HG03039 (cell line): ENCODE results near the gene MYOM3.
"Not testable (repeated sequence)": the region's sequence is repeated elsewhere in the genome, so short reads cannot be mapped to it uniquely, and the experiment has no call there.

Experiments
- ATAC-seq: cut with Tn5 transposase; IDR thresholded peaks from one replicate; pipeline ENCODE4 v1.9.1; 2021; ENCODE audit warnings: mild to moderate bottlenecking, moderate library complexity; ENCODE audit not compliant: unreplicated experiment

MYOM3 gene

GRCh38 chr1:24043345-24044032 is 68.4 kb downstream of the MYOM3 start:
- no peak for ATAC-seq

DNA sequence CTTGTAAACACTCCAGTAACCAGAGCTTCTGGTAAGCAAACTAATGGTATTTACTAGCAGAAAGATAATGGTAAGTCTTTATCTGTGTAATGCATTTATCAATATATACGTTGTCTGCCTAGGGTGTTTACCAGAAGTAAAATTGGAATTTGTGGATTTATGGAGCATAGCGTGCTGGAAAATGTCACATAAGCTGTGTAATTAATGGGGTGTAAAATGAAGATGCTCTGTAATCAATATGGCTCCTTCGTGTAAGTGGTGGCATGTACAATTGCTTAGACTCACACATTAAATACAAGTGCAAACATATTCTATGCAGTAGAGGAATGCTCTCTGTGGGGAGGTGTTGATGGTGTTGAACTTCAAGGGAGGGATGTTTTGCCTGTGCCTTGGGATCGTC is 69.6 kb downstream of the MYOM3 start:
- ATAC-seq: no peak

- no peak for ATAC-seq
Measured at GRCh38 chr1:24036088-24036487, 75.8 kb downstream of the MYOM3 start.

DNA sequence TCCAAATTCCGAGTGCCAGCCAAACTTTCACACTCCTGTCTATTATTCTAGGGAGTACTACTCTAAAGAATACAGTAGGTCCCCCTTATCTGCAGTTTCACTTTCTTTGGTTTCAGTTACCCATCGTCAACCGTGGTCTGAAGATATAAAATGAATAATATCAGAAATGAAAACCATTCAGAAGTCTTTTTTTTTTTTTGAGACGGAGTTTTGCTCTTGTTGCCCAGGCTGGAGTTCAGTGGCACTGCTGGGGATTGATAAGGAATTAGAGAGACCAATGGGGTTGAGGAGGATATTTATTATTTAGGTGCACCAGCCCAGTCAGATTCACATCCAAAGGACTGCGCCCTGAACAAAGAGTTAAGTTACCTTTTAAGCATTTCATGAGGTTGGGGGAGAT is 79.0 kb downstream of the MYOM3 start:
- ATAC-seq: no peak

GRCh38 chr1:24030976-24031516 is 80.9 kb downstream of the MYOM3 start:
- ATAC-seq: not testable (repeated sequence)

GRCh38 chr1:24027838-24028468 is 84.0 kb downstream of the MYOM3 start:
- no peak for ATAC-seq

GRCh38 chr1:24022581-24023361 is 89.2 kb downstream of the MYOM3 start:
- ATAC-seq: no peak

DNA sequence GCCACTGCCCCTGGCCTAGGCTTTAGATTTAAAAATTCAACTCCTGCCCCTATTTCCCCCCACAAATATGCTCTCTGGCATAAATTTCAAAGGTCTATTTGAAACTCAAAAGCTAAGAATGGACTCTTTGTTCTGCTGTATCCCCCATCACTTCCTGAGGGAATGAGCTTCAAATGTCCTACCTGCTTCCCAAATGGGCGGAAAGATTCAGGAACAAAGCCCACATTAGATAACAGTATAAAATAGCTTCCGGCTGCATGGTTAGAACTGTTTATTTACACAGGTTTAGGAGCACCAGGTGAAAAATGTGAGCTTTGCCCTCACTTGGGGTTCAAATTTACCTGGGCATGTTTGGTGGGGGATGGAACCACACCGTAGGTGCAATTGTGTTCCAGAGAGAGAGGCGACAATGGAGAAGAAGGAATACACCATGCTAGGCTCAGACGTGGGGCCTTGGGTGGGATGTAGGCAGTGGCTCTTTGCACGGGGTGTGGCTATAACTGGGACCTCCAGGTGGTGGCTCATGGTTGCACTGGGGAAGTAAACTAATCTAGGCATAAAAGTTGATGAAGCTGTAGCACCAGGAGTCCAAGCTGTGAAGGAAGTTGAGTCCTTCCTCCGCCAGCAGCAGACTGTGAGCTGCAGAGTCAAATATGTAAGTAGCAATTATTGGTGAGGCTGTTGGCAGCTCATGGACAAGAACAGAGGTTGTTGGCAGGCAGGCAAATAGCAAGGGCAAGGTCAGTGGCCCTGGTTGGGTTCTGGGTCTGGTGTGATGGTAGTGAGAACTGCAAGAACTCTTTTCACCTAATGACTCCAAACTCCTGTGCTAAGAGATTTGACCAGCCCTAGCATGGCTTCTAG is 90.3 kb downstream of the MYOM3 start:
- no peak for ATAC-seq

DNA sequence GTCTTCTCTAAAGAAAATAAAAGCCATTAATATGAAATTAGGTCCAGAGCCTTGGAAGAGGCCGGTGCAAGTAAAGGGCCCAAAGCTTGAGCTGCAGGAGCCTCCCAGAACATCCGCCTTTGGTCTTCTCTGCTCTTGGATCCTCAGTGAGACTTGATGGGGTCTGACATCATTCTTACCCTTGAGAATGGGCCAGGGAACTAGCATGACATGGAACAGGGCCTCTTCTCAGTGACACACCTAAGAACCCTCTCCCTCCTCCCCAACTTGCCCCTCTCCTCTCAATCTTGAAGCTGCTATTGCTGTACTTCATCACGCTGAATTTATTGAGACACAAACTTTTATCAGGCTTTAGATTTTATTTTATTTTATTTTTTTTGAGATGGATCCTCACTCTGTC is 91.5 kb downstream of the MYOM3 start:
- no peak for ATAC-seq

DNA sequence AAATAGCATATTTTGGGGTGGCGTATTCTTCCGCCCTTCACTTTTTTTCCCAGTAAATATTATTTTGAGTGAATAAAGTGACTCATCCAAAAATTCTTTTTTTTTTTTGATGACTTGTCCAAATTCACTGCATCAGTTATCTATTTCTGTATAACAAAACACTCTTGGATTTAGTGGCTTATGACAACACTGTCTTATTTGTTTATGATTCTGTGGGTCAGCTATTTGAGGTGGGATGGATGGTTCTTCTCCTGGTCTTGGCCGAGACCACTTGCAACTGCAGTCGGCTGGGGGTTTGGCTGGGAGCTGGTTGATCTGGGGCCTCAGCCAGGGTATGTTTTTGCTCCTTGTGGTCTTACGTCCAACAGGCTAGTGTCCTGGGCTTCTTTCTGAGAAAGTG is 91.9 kb downstream of the MYOM3 start:
- ATAC-seq: no peak

DNA sequence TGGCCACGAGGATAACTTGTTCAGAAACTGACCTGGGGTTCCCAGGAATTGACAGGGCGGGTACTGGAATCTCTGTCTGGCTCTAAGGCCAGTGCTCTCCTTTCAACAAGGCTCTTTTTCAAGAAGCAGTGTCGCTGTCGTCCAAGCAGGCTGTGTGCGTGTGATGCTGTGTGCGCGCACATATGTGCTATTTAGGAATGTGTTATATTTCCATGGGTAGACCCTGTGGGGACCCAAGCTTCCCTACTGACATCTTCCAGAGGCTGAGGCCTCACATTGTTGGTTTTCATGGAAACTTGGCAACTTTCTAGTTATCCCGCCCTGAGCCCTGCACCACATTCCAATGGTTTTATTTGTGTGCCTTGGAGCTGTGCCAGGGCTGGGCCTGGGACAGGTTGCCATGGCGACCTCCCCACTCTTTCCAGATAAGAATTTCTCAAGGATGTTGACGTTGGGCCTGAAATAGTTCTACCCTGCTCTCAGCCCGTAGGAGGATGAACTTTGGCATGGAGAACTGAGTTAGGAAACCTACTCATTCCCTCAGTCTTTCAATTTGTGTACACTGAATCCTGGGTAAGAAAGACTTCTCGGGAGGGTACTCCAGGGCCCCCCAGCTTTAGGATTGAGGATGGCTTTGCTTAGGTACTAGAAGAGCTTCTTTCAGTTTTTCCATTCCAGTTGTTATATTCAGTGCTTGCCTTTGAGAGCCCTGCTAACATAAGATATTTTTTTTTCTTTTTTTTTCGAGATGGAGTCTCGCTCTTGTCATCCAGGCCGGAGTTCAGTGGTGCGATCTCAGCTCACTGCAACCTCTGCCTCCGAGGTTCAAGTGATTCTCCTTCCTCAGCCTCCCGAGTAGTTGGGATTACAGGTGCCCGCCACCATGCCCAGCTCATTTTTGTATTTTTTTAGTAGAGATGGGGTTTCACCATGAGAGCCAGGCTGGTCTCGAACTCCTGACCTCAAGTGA is 93.0 kb downstream of the MYOM3 start:
- ATAC-seq: no peak

DNA sequence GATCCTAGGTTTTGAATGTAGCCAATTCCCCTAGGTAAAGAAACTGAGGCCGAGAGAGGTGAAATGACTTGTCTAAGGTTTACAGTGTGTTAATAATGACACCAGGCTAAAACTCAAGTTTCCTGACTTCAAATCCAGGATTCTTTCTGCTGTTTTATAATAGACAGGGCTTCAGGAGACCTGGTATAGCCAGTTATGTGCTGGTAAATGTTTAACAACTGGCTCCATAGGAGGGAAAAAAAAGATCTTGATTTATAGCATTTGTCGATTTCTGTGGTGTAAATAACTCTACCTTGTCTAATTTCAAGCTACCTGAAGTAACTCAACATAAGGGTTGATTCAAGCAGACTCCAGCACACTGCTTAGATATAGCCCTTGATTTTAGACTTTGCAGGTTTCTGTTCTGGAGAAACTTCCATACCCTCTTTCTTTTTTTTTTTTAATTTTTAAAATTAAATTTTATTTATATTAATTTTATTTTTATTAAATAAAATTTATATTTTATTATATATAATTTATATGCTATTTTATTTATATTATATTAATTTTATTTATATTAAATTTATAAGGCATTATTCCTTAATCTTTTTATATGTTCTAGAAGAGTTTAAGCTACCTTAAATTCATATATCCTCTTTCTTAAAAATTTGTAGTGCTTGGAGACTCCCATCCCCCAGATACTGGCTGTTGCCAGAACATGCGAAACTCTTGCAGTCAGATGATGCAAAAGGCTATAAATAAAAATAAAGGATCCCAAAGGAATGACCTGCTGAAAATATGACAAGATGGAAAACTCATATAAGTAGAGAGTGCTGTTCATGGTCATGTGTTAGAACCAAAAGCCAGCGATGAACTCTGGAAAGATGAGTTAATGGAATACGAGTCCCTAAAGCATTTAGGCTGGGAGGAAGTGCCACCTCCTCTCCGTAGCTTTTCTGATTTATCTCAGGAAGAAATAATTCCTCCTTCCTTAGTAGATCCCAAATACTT is 96.4 kb downstream of the MYOM3 start:
- ATAC-seq: no peak

- not testable (repeated sequence) for ATAC-seq
Measured at GRCh38 chr1:24012878-24013277, 99.1 kb downstream of the MYOM3 start.

- no peak for ATAC-seq
Measured at GRCh38 chr1:24010650-24011049, 101.3 kb downstream of the MYOM3 start.

DNA sequence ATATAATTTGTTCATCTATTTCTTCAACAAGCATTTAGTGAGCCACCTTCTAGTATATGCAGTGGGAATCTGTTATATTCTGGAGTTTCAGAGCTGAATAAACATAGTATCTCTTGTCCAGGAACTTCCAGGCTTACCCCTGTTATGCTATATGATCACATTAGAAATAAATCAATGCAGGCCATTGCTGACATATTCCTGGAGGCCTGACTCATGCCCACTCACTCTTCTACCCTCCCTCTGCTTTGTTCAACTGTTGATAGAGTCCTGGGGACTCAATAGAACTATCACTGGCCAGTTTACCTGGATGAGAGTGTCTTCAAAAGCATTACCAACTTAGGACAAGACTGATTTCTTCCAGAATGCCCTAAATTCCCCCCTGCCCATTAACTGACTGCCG is 102.5 kb downstream of the MYOM3 start:
- no peak for ATAC-seq

GRCh38 chr1:24008574-24009184 is 103.3 kb downstream of the MYOM3 start:
- ATAC-seq: not testable (repeated sequence)

- no peak for ATAC-seq
Measured at GRCh38 chr1:24007079-24007478, 104.9 kb downstream of the MYOM3 start.
